IMR-90 (cell line): ENCODE results near the gene FGR. TPM values are rescaled to one million over a fixed set of nuclear protein-coding genes. Genes with fewer than 3 reads are reported as not detected.

ENCODE experiments used
- ATAC-seq: fragments of 200-7000 bp; cut with Tn5 transposase; 2 replicates; pipeline ENCODE4 v1.9.1; 2020; ENCODE audit warnings: low read depth, mild to moderate bottlenecking, moderate library complexity
- BruUV-seq: library from RNA; stranded (reverse); fragments of 400-500 nt; replicated peaks from 2 replicates; lab custom pipeline; 2021; lab: Mats Ljungman, UMichigan
- CTCF ChIA-PET: fragments of 300-600 bp; formaldehyde crosslinking; extraction: SDS; loops from one replicate; lab custom pipeline; 2021; ENCODE audit warnings: antibody characterized with exemption; lab: Yijun Ruan, JAX
- POLR2A ChIA-PET: fragments of 300-600 bp; sonication (Branson Sonifier 250); formaldehyde crosslinking; loops from one replicate; lab custom pipeline; 2022; ENCODE audit warnings: antibody characterized with exemption; ENCODE audit not compliant: unreplicated experiment; lab: Charles Lee
- DNase-seq: peaks from one replicate; pipeline ENCODE4 v3.0.0; 2013
- H2AFZ ChIP-seq: replicated peaks from 2 replicates; pipeline ENCODE3; 2013; ENCODE audit warnings: low read length, mild to moderate bottlenecking; ENCODE audit not compliant: poor library complexity
- H2AK5ac ChIP-seq: 2 replicates; pipeline ENCODE4 v1.6.1; 2013; ENCODE audit warnings: low read depth, low read length, inconsistent platforms
- H2AK9ac ChIP-seq: replicated peaks from 2 replicates; pipeline ENCODE3; 2013; ENCODE audit warnings: mild to moderate bottlenecking, low read depth, low read length, moderate library complexity; ENCODE audit not compliant: poor library complexity
- H2BK120ac ChIP-seq: 2 replicates; pipeline ENCODE4 v1.6.1; 2013; ENCODE audit warnings: low read depth, low read length, inconsistent platforms
- H2BK15ac ChIP-seq: 3 replicates; pipeline ENCODE4 v1.6.1; 2013; ENCODE audit warnings: low read depth, low read length, inconsistent platforms
- H2BK20ac ChIP-seq: 2 replicates; pipeline ENCODE4 v1.6.1; 2013; ENCODE audit warnings: low read depth, mild to moderate bottlenecking, inconsistent platforms, low read length, moderate library complexity
- H2BK5ac ChIP-seq: 2 replicates; pipeline ENCODE4 v1.6.1; 2013; ENCODE audit warnings: mild to moderate bottlenecking, low read depth, low read length, inconsistent platforms; ENCODE audit not compliant: poor library complexity, severe bottlenecking
- H3K14ac ChIP-seq: replicated peaks from 2 replicates; pipeline ENCODE4 v1.6.1; 2013; ENCODE audit warnings: low read depth, low read length, inconsistent platforms
- H3K18ac ChIP-seq: 2 replicates; pipeline ENCODE4 v1.6.1; 2013; ENCODE audit warnings: low read depth, low read length, control low read depth
- H3K23ac ChIP-seq: 2 replicates; pipeline ENCODE4 v1.6.1; 2013; ENCODE audit warnings: low read depth, low read length, inconsistent platforms
- H3K27ac ChIP-seq: 2 replicates; pipeline ENCODE4 v1.5.1; 2013; ENCODE audit warnings: mild to moderate bottlenecking, control low read depth, low read length; ENCODE audit not compliant: insufficient read depth
- H3K27me3 ChIP-seq: 2 replicates; pipeline ENCODE4 v1.6.1; 2013; ENCODE audit warnings: low read length; ENCODE audit not compliant: control insufficient read depth, insufficient read depth
- H3K36me3 ChIP-seq: 2 replicates; pipeline ENCODE4 v1.6.1; 2013; ENCODE audit warnings: low read length, mixed read lengths; ENCODE audit not compliant: control insufficient read depth, insufficient read depth
- H3K4ac ChIP-seq: 2 replicates; pipeline ENCODE4 v1.6.1; 2013; ENCODE audit warnings: low read depth, low read length, inconsistent platforms
- H3K4me1 ChIP-seq: 2 replicates; pipeline ENCODE4 v1.6.1; 2013; ENCODE audit warnings: low read length, mixed read lengths; ENCODE audit not compliant: control insufficient read depth, insufficient read depth
- H3K4me2 ChIP-seq: 2 replicates; pipeline ENCODE4 v1.6.1; 2013; ENCODE audit warnings: low read depth, mild to moderate bottlenecking, control low read depth, low read length, moderate library complexity
- H3K4me3 ChIP-seq: 2 replicates; pipeline ENCODE4 v1.5.1; 2013; ENCODE audit warnings: low read depth, mild to moderate bottlenecking, control low read depth, low read length, moderate library complexity; ENCODE audit not compliant: insufficient read depth
- H3K56ac ChIP-seq: 2 replicates; pipeline ENCODE4 v1.6.1; 2013; ENCODE audit warnings: low read length, inconsistent platforms; ENCODE audit not compliant: insufficient read depth; ENCODE audit errors: extremely low read depth
- H3K79me1 ChIP-seq, 2 experiments: 2 replicates each; pipeline ENCODE4 v1.6.1; 2013; ENCODE audit warnings: low read length in 2 of 2, inconsistent platforms in 1 of 2, low read depth in 1 of 2
- H3K9ac ChIP-seq: 2 replicates; pipeline ENCODE4 v1.6.1; 2013; ENCODE audit warnings: low read depth, low read length, control low read depth
- H3K9me1 ChIP-seq: 2 replicates; pipeline ENCODE4 v1.6.1; 2013; ENCODE audit warnings: low read length, inconsistent platforms; ENCODE audit not compliant: insufficient read depth
- H3K9me3 ChIP-seq: 2 replicates; pipeline ENCODE4 v1.6.1; 2013; ENCODE audit warnings: low read length; ENCODE audit not compliant: control insufficient read depth, insufficient read depth
- H4K20me1 ChIP-seq: 2 replicates; pipeline ENCODE4 v1.6.1; 2013; ENCODE audit warnings: low read length, inconsistent platforms; ENCODE audit not compliant: insufficient read depth
- H4K5ac ChIP-seq: 2 replicates; pipeline ENCODE4 v1.6.1; 2013; ENCODE audit warnings: mild to moderate bottlenecking, low read depth, low read length, control low read depth
- H4K8ac ChIP-seq, 2 experiments: 2 replicates each; pipeline ENCODE4 v1.6.1; 2013; ENCODE audit warnings: low read depth in 2 of 2, low read length in 2 of 2, control low read depth in 1 of 2, inconsistent platforms in 1 of 2
- H4K91ac ChIP-seq: 2 replicates; pipeline ENCODE4 v1.6.1; 2013; ENCODE audit warnings: low read depth, low read length, inconsistent platforms; ENCODE audit not compliant: insufficient read depth
- BHLHE40 ChIP-seq: fragments of 150-350 bp; IDR thresholded peaks from 2 replicates; pipeline ENCODE4 v1.6.1; 2016; ENCODE audit warnings: mild to moderate bottlenecking, low read depth, low read length
- CEBPB ChIP-seq: IDR thresholded peaks from 2 replicates; pipeline ENCODE4 v1.6.1; 2012; ENCODE audit warnings: low read depth, low read length, improper control_type of control experiment
- CHD1 ChIP-seq: IDR thresholded peaks from 2 replicates; pipeline ENCODE4 v1.6.1; 2012; ENCODE audit warnings: low read depth, low read length, improper control_type of control experiment
- CTCF ChIP-seq: conservative IDR thresholded peaks from 2 replicates; pipeline ENCODE4 v1.5.1; 2012; ENCODE audit warnings: mild to moderate bottlenecking, low read depth, low read length, improper control_type of control experiment
- FOS ChIP-seq: fragments of 150-350 bp; IDR thresholded peaks from 2 replicates; pipeline ENCODE4 v1.6.1; 2016; ENCODE audit warnings: low read depth, low read length
- MAFK ChIP-seq: IDR thresholded peaks from 2 replicates; pipeline ENCODE4 v1.6.1; 2012; ENCODE audit warnings: low read depth, low read length, improper control_type of control experiment
- MAZ ChIP-seq: IDR thresholded peaks from 2 replicates; pipeline ENCODE4 v1.6.1; 2012; ENCODE audit warnings: low read depth, mild to moderate bottlenecking, low read length, improper control_type of control experiment, moderate library complexity, borderline replicate concordance
- MXI1 ChIP-seq: IDR thresholded peaks from 2 replicates; pipeline ENCODE4 v1.6.1; 2012; ENCODE audit warnings: low read depth, mild to moderate bottlenecking, low read length, moderate library complexity, borderline replicate concordance
- NFE2L2 ChIP-seq: fragments of 150-350 bp; IDR thresholded peaks from 2 replicates; pipeline ENCODE4 v1.6.1; 2016; ENCODE audit warnings: low read depth, mild to moderate bottlenecking, low read length
- POLR2A ChIP-seq: IDR thresholded peaks from 2 replicates; pipeline ENCODE4 v1.6.1; 2012; ENCODE audit warnings: mild to moderate bottlenecking, low read depth, low read length
- RAD21 ChIP-seq: IDR thresholded peaks from 2 replicates; pipeline ENCODE4 v1.6.1; 2012; ENCODE audit warnings: low read length, improper control_type of control experiment
- RCOR1 ChIP-seq: IDR thresholded peaks from 2 replicates; pipeline ENCODE4 v1.6.1; 2012; ENCODE audit warnings: mild to moderate bottlenecking, low read length, improper control_type of control experiment; ENCODE audit not compliant: insufficient replicate concordance
- RFX5 ChIP-seq: IDR thresholded peaks from 2 replicates; pipeline ENCODE4 v1.8.0; 2012; ENCODE audit warnings: low read depth, mild to moderate bottlenecking, low read length, moderate library complexity
- SMC3 ChIP-seq: fragments of 150-350 bp; IDR thresholded peaks from 2 replicates; pipeline ENCODE4 v1.6.1; 2016; ENCODE audit warnings: low read depth, mild to moderate bottlenecking, antibody characterized with exemption, low read length, moderate library complexity
- USF2 ChIP-seq: fragments of 150-350 bp; IDR thresholded peaks from 2 replicates; pipeline ENCODE4 v1.6.1; 2017; ENCODE audit warnings: mild to moderate bottlenecking, antibody characterized with exemption, low read length, low read depth
- WGBS, 2 experiments: methylation state at CpG; one replicate each; pipeline versions ENCODE4 v1.1.5 to v1.1.7; 2013; ENCODE audit warnings: missing lambda C conversion rate in 2 of 2; ENCODE audit not compliant: insufficient read length in 1 of 2; ENCODE audit errors: extremely low coverage in 2 of 2; 5-methylcytosine and 5-hydroxymethylcytosine counted together
- dilution Hi-C: fragments of 300-500 bp; cut with HindIII; formaldehyde crosslinking; loops from one replicate; pipeline ENCODE4 v1.14.3; 2018; ENCODE audit warnings: low sequenced_read_pairs; ENCODE audit not compliant: unreplicated experiment
- in situ Hi-C: fragments of 300-500 bp; cut with MboI; formaldehyde crosslinking; loops from 3 replicates; pipeline ENCODE4 v1.14.3; 2019; ENCODE audit warnings: low sequenced_read_pairs, inconsistent platforms, mixed read lengths
- intact Hi-C: fragments of 100-400 bp; cut with micrococcal nuclease; formaldehyde crosslinking; loops from 2 replicates; pipeline ENCODE4 v1.10.0; 2022
- polyA plus RNA-seq, 3 experiments: library from polyadenylated mRNA; depleted of rRNA; stranded (reverse); fragments of >200 nt; gene quantifications; 2 replicates each; pipeline ENCODE4 v1.2.3, GENCODE V29; 2012; ENCODE audit warnings: low replicate concordance in 1 of 3
- total RNA-seq: library from RNA; depleted of rRNA; stranded (reverse); fragments of >200 nt; gene quantifications from 2 replicates; pipeline ENCODE4 v1.2.3, GENCODE V29; 2012
- TF ChIP-seq, protein P1 (sequence below): fragments of 150-350 bp; IDR thresholded peaks from 2 replicates; pipeline ENCODE4 v1.6.1; 2016; ENCODE audit warnings: low read depth, mild to moderate bottlenecking, low read length, moderate library complexity, borderline replicate concordance

The FGR gene
- total and polyA plus RNA-seq, 2 of the 4 experiments (the other 2 are of a cell fraction): not detected

DNA sequence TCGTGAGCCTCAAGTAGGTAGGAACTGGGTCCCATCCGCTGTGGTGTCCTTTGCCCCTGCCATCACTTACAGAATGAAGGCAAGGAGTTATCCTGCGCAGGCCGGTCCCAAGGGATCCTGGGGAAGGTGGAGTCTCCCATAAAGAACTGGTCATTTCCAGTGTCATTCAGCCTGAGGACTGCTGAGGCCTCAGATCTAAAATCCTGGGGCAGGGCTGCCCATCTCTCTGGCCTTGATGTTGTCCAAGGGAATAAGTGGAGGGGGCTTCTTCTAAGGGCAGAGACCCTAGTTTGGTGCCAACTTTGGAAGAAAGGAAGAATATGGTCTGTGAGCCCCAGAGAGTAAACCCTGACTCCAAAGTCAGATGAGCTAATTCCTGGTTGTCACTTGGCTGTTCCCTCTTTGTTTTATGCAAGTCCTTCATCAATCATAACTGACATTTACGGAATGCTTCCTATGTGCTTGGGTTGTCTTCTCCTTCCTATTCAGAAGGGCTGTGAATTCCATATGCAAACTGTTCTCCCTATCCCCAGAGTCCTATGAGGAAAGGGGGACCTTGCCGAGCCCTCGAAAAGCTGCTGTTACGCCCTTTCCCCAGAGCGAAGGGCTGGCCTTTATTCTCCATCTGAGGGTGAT lies 30.1 kb upstream of the FGR start:
- H2AK5ac ChIP-seq: no peak overlapping the region
- no peak overlapping the region for H2AFZ ChIP-seq
- POLR2A ChIA-PET: interaction anchor here (0.6 kb wide), 1 partner anchor 236 kb away, joined by 6 read pairs; no protein-coding TSS in a partner anchor
- H3K18ac ChIP-seq: no peak overlapping the region
- H3K4me3 ChIP-seq: no peak overlapping the region
- no peak overlapping the region for H3K14ac ChIP-seq
- no peaks in the 10 kb centered on the region for H3K9me1 ChIP-seq
- no peak overlapping the region for H3K56ac ChIP-seq
- DNase-seq (no peak), ATAC-seq (no peak)
- no peak overlapping the region for H4K8ac ChIP-seq
- in situ Hi-C loops: loop anchor here (10.0 kb wide), 1 partner anchor 250 kb away; no protein-coding TSS in a partner anchor
- H2BK20ac ChIP-seq: no peak overlapping the region
- dilution Hi-C loops: no loop called here
- no peak overlapping the region for H4K5ac ChIP-seq
- peaks cover 3% of the 10 kb centered on the region; the same call in 1 of the 2 replicates for H3K4me1 ChIP-seq
- no peak overlapping the region for H3K4me2 ChIP-seq
- H3K36me3 ChIP-seq: no peaks in the 10 kb centered on the region
- H2AK9ac ChIP-seq: no peak overlapping the region
- no peak overlapping the region for H3K27ac ChIP-seq
- H2BK120ac ChIP-seq: no peak overlapping the region
- no peak overlapping the region for H3K9ac ChIP-seq
- 100% methylated on average over 4 of the region's 9 CpGs; no CpG with 5 or more reads in 1 of the 2 experiments for WGBS, 2 experiments
- no peak overlapping the region for H2BK5ac ChIP-seq
- no peaks in the 10 kb centered on the region for H3K27me3 ChIP-seq
- no peaks in the 10 kb centered on the region for H3K9me3 ChIP-seq
- TF ChIP-seq MXI1: no peak
- no peak for TF ChIP-seq NFE2L2
- no peak for TF ChIP-seq BHLHE40
- TF ChIP-seq RCOR1: no peak
- no peak for TF ChIP-seq MAFK
- TF ChIP-seq, protein P1, sequence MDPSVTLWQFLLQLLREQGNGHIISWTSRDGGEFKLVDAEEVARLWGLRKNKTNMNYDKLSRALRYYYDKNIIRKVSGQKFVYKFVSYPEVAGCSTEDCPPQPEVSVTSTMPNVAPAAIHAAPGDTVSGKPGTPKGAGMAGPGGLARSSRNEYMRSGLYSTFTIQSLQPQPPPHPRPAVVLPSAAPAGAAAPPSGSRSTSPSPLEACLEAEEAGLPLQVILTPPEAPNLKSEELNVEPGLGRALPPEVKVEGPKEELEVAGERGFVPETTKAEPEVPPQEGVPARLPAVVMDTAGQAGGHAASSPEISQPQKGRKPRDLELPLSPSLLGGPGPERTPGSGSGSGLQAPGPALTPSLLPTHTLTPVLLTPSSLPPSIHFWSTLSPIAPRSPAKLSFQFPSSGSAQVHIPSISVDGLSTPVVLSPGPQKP: no peak
- TF ChIP-seq MAZ: no peak
- TF ChIP-seq SMC3: no peak
- TF ChIP-seq POLR2A: no peak
- no peak for TF ChIP-seq RFX5
- no peak for TF ChIP-seq USF2
- no peak for TF ChIP-seq CHD1
- no peak for TF ChIP-seq CEBPB
- TF ChIP-seq RAD21: no peak
- no peak for TF ChIP-seq CTCF
- TF ChIP-seq FOS: no peak
- H4K20me1 ChIP-seq: peaks cover 3% of the 10 kb centered on the region; the same call in 1 of the 2 replicates
- BruUV-seq: no TSS peak
- no peak overlapping the region for H3K23ac ChIP-seq
- CTCF ChIA-PET: no interaction called here
- H2BK15ac ChIP-seq: no peak overlapping the region
- intact Hi-C loops: no loop called here
- H3K4ac ChIP-seq: no peak overlapping the region
- H4K91ac ChIP-seq: no peak overlapping the region
- H3K79me1 ChIP-seq: no peaks in the 10 kb centered on the region
